Vagina (tissue), 2 donors: ENCODE results near the gene SLC35F1.
"Not testable (repeated sequence)": the region's sequence is repeated elsewhere in the genome, so short reads cannot be mapped to it uniquely, and the experiment has no call there.

Experiments
- CTCF ChIP-seq, 3 experiments: fragments of 450-650 bp in 2 of 3; fragments of 200-600 bp in 1 of 3; sonication (generic) in 1 of 3; IDR thresholded peaks; one replicate each; pipeline ENCODE4 v1.5.1; 2017 to 2019; ENCODE audit warnings: antibody characterized with exemption in 3 of 3, mild to moderate bottlenecking in 2 of 3, moderate library complexity in 2 of 3
- POLR2A ChIP-seq, 2 donors: fragments of 450-650 bp; IDR thresholded peaks; one replicate each; pipeline ENCODE4 v1.6.1; 2017; ENCODE audit warnings: antibody characterized with exemption in 2 of 2, mild to moderate bottlenecking in 2 of 2, moderate library complexity in 2 of 2
- POLR2AphosphoS5 ChIP-seq, 2 donors: sonication (generic); formaldehyde crosslinking; IDR thresholded peaks; one replicate each; pipeline ENCODE4 v1.9.0; 2017; ENCODE audit warnings: antibody characterized with exemption in 2 of 2, mild to moderate bottlenecking in 2 of 2, low read depth in 1 of 2; ENCODE audit not compliant: insufficient read depth in 1 of 2

- TF ChIP-seq CTCF (IDR thresholded peaks at IDR 0.05); POLR2A (IDR thresholded peaks at IDR 0.05); POLR2AphosphoS5 (IDR thresholded peaks at IDR 0.05; ENCODE audit: insufficient read depth in 1 of 2, low read depth in 1 of 2): not testable (repeated sequence)
Observed at GRCh38 chr6:117965763-117966162, 58.7 kb downstream of the SLC35F1 start.
